Ectodermal cell (in vitro differentiated cells): Measurements from ENCODE around the gene PRDM16.

Experiments used
- H3K27ac ChIP-seq: 2 replicates; pipeline ENCODE4 v1.7.0; 2013; ENCODE audit warnings: mild to moderate bottlenecking, low read depth, low read length; ENCODE audit not compliant: insufficient read depth, poor library complexity, severe bottlenecking
- H3K27me3 ChIP-seq: 2 replicates; pipeline ENCODE4 v1.7.0; 2013; ENCODE audit warnings: mild to moderate bottlenecking, low read length; ENCODE audit not compliant: insufficient read depth, control insufficient read depth, poor library complexity, severe bottlenecking
- H3K36me3 ChIP-seq: one replicate; pipeline ENCODE4 v1.7.0; 2013; ENCODE audit warnings: low read length; ENCODE audit not compliant: control insufficient read depth, insufficient read depth
- H3K4me1 ChIP-seq: one replicate; pipeline ENCODE4 v1.7.0; 2013; ENCODE audit warnings: low read length; ENCODE audit not compliant: control insufficient read depth, insufficient read depth
- H3K4me3 ChIP-seq: 2 replicates; pipeline ENCODE4 v1.7.0; 2013; ENCODE audit warnings: low read depth, low read length, control low read depth; ENCODE audit not compliant: insufficient read depth
- H3K9me3 ChIP-seq: 2 replicates; pipeline ENCODE4 v1.7.0; 2013; ENCODE audit warnings: mild to moderate bottlenecking, low read length, moderate library complexity; ENCODE audit not compliant: control insufficient read depth
- WGBS, 2 experiments: methylation state at CpG; one replicate each; pipeline ENCODE4 v1.1.7; 2013; ENCODE audit warnings: missing lambda C conversion rate in 2 of 2; 5-methylcytosine and 5-hydroxymethylcytosine counted together

Gene PRDM16

DNA sequence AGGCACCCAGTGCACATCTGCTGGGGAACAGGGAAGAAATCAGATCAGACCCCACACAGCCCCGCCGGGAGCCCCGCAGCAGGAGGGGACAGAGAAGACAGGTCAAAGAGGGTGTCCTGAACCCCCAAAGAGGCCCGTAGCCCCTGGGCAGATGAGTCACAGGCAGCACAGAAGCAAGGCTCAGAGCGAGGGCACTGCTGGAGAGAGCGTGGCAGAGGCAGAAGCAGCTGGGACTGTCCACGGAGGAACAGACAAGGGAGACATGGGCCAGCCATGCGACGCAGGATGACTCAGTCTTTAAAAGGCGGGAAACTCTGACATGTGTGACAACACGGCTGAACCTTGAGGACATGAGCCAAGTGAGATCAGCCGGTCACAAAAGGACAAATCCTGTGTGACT, 14.5 kb upstream of the PRDM16 start:
- peaks cover 16% of the 10 kb centered on the region for H3K27me3 ChIP-seq
- no peaks in the 10 kb centered on the region for H3K4me1 ChIP-seq
- no peak overlapping the region for H3K4me3 ChIP-seq
- H3K27ac ChIP-seq = no peak overlapping the region
- H3K36me3 ChIP-seq = no peaks in the 10 kb centered on the region
- H3K9me3 ChIP-seq = no peaks in the 10 kb centered on the region
- 88 to 89% methylated on average over 12 of the region's 12 CpGs for WGBS, 2 experiments

DNA sequence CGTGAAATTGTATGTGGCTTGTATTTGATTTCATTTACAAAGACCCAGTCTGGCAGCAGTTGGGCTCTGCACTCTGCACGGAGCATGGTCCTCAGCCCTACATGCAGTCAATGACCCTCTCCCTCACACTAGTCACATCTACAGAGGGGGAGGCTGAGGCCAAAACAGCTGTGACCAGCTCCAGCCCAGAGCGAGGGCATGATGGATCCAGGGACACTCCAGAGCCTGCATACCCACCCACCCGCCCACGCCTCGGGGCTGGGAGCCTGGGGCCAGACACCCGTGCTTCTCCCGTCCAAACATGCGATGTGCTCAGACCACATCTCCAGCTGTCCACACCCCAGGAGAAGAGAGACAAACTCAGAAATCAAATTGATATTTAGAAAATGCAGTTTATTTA, 14.0 kb upstream of the PRDM16 start:
- peaks cover 16% of the 10 kb centered on the region for H3K27me3 ChIP-seq
- no peak overlapping the region for H3K4me3 ChIP-seq
- no peaks in the 10 kb centered on the region for H3K9me3 ChIP-seq
- WGBS, 2 experiments = 83 to 93% methylated on average over 9 of the region's 9 CpGs
- no peaks in the 10 kb centered on the region for H3K4me1 ChIP-seq
- no peak overlapping the region for H3K27ac ChIP-seq
- H3K36me3 ChIP-seq = no peaks in the 10 kb centered on the region

DNA sequence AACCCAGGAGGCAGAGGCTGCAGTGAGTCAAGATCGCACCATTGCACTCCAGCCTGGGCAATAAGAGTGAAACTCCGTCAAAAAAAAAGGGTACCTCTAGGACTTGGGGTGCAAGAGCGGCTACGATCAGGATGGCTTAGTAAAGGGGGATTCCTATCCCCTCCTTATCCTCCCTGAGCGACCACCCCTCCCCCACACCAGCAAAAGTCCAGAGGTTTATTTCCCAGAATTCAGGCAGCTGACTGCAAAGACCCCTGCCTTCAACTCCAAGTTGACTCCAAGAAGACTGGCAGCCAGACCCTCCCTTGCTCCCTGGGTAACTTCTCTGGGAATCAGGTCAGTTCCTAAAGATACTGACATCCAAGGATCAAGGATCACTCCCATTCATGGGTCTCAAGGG, 12.4 kb upstream of the PRDM16 start:
- 76 to 79% methylated on average over 5 of the region's 5 CpGs for WGBS, 2 experiments
- no peak overlapping the region for H3K27ac ChIP-seq
- peaks cover 29% of the 10 kb centered on the region for H3K27me3 ChIP-seq
- H3K4me3 ChIP-seq = no peak overlapping the region
- no peaks in the 10 kb centered on the region for H3K36me3 ChIP-seq
- no peaks in the 10 kb centered on the region for H3K4me1 ChIP-seq
- no peaks in the 10 kb centered on the region for H3K9me3 ChIP-seq

DNA sequence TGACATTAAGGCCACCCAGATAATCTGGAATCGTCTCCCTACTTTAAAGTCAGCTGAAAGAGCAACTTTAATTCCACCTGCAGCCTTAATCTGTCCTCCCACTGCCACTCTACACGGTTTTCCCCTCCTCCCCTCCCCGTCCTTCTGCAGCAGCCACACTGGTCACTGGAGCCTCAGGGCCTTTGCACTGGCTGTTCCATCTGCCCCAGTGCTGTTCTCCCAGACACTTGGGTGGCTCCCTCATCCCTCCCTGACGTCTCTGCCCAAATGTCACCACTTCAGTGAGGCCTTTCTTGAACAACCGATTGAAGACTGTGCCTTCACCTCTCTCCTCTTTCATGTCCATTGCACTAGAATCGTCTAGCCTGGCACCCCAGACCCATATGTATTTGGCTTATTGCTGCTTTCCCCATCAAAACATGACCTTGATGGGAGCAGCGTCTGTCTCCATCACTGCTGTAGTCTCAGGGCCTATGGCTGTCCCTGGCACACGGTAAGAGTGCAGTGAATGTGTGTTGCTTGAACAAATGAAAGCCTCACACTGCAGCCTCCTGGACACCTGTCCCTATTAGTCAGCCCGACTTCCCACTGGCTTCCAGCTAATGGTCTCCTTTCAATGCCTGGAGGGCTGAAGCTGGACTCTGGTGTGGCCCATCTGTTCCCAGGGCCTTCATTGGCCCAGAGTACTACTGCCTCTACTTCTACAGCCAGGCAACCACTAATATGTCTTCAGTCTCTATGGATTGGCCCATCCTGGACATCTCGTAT, 10.6 kb upstream of the PRDM16 start:
- Histone ChIP-seq H3K27me3 (peaks cover 47% of the 10 kb centered on the region), H3K9me3 (no peaks in the 10 kb centered on the region), H3K4me3 (no peak overlapping the region), H3K36me3 (no peaks in the 10 kb centered on the region), H3K4me1 (peaks cover 11% of the 10 kb centered on the region), H3K27ac (no peak overlapping the region)
- 75 to 76% methylated on average over 10 of the region's 10 CpGs for WGBS, 2 experiments

DNA sequence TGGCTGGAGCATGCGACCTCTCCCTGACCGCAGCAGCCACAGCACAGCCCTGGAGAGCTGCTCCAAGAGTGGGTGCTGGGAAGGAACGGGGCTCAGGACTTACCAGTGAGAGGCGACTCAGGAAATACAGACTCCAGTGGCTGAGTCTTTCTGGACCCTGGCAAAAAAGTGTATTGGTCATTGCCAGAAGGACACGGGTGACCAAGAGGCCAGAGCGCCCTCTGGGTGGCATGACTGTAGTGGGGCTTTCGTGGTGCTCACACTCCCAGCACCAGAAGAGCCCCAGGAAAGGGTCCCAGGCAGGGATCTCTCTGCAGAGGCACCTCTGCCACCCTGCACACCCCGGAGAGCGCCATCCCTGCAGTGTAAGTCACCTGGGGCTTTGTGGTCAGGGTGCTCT, 8.9 kb upstream of the PRDM16 start:
- Histone ChIP-seq H3K27ac (no peak overlapping the region), H3K4me3 (no peak overlapping the region), H3K9me3 (no peaks in the 10 kb centered on the region), H3K36me3 (no peaks in the 10 kb centered on the region), H3K27me3 (peaks cover 64% of the 10 kb centered on the region), H3K4me1 (peaks cover 15% of the 10 kb centered on the region)
- 78 to 80% methylated on average over 9 of the region's 9 CpGs for WGBS, 2 experiments

DNA sequence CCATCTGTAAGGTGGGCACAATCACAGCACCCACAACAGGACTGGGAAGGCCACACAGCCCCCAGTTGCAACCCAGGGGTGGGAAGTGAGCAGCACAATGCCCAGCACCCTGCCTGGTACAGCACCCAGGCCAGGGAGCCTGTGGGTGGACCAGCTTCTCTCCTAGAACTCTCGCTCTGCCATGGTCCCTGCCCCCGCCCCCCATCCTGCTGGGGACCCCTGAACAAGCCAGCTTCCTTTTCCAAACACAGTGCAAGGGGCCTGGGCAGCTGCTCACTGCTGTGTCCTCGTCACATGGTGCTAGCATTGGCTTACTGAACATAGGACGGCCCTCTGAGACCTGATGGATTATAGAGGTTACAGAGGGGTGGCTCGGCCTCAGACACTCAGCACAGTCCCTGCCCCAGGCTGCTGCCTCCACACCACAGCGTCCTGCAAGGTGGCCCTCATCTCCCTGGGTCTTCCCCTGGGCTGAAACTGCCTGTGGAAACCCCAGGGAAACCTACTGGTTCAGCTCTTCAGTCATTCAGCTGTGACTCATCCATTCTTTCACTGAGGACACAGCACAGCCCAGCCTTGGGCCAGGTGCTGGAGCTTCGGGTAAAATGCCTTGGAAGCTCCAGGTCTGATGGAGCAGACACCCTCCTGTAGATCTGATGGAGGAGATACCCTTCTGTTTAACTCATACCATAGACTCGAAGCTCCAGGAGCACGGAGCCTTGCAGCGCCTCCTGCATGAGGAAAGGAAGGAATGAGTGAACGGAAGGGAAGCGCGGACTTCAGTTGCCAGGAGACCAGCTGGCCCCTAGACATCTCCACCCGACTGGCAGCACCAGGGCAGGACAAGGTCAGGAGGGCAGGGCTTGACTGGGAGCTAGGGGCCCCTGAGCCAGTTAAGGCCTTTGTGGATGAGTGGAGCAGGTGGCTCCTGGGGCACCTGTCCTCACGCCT, 8.1 kb upstream of the PRDM16 start:
- Histone ChIP-seq H3K27me3 (peaks cover 71% of the 10 kb centered on the region), H3K27ac (no peak overlapping the region), H3K4me1 (peaks cover 19% of the 10 kb centered on the region), H3K36me3 (no peaks in the 10 kb centered on the region), H3K9me3 (no peaks in the 10 kb centered on the region), H3K4me3 (no peak overlapping the region)
- 70 to 74% methylated on average over 15 of the region's 15 CpGs for WGBS, 2 experiments

DNA sequence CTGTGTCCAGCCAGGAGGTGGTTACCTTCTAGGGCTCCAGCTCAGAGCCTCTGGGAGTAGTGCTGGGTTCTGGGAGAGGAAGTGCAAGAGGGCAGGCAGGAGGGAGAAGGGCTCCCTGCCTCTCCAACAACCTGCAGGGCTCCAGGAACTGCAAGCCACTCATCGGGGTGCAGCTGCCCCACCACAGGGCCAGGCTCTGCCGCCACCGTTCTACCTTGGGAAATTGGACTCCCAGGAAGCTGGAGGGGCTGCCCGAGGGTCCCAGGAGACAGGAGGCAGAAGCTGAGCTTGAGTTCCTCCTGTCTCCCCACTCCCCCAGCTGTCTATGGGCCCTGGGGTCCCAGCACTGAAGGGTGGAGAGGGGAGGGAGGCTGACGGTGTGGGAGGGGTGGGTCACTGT, 7.4 kb upstream of the PRDM16 start:
- peaks cover 75% of the 10 kb centered on the region for H3K27me3 ChIP-seq
- H3K9me3 ChIP-seq = no peaks in the 10 kb centered on the region
- H3K27ac ChIP-seq = no peak overlapping the region
- peaks cover 19% of the 10 kb centered on the region for H3K4me1 ChIP-seq
- no peak overlapping the region for H3K4me3 ChIP-seq
- 49 to 54% methylated on average over 5 of the region's 5 CpGs for WGBS, 2 experiments
- H3K36me3 ChIP-seq = no peaks in the 10 kb centered on the region

DNA sequence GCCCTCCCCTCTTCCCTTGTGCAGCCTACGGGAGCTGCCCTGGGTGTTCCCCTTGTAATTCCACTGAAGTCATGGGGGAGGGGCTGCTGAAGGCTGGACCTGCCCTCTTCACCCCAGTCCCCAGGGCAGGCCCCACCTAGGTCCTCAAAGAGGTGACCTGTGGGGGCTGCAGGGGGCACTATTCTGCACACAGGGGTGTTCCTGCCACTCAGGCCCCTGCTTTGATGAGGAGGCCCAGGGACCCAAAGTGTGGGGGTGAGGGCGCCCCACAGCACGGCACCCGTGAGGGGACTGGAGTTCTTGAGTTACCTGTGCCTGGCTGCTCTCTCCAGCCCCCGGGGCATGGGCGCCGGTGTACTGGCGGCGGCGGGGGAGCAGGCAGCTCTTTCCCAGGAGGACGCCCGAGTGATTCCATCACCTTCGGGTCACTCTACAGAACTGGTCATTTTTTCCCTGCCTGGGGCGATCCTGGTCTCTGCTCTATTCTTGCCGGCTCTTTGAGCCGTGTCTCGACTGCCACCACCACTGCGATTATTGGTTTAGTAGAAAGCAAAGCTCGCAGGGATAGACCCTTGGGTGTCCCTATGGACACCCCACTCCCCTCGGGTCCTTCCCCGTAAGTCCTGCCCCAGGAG, 6.9 kb upstream of the PRDM16 start:
- H3K36me3 ChIP-seq = no peaks in the 10 kb centered on the region
- no peaks in the 10 kb centered on the region for H3K9me3 ChIP-seq
- H3K27me3 ChIP-seq = peaks cover 80% of the 10 kb centered on the region
- peaks cover 19% of the 10 kb centered on the region for H3K4me1 ChIP-seq
- no peak overlapping the region for H3K27ac ChIP-seq
- H3K4me3 ChIP-seq = no peak overlapping the region
- WGBS, 2 experiments = 30 to 34% methylated on average over 21 of the region's 21 CpGs

DNA sequence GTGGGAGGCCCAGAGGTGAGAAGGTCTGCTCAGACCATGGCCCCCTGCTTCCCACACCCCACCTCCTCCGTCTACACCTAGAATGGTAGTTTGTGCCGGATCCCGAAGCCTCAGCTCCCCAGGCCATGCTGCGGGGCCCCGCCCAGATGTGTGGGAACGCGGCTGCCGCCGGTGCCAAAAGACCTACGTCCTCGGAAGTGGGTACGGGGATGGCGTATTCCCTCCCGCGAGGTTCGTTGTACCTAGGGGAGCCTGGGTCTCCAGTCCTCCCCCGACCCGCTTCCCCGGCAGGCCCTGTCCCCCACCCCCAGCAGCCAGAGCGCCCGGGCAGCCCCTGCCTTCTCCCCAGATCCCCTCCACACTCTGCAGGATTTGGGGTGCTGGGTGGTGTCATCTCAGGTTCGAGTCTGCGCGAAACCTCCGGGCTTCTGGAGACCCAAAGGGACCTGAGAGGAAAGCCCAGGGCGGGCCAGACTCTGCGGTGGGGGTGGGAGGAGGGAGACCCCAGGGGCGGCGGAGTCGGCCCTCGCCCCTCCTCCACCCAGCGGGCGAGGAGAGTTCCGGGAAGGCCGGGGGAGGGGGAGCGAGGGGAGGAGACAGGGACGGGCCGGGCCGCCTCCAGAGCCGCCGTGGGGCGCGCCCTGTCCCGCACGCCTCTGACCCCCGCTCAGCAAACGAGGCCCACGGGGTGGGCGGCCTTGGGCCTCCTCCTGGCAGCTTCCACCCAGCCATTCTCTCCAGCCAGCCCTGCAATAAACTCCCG, 6.2 kb upstream of the PRDM16 start:
- WGBS, 2 experiments = 3% methylated on average over 50 of the region's 50 CpGs
- Histone ChIP-seq H3K4me1 (peaks cover 19% of the 10 kb centered on the region), H3K9me3 (no peaks in the 10 kb centered on the region), H3K36me3 (no peaks in the 10 kb centered on the region), H3K27me3 (peaks cover 80% of the 10 kb centered on the region), H3K4me3 (no peak overlapping the region), H3K27ac (no peak overlapping the region)
